Hematopoietic multipotent progenitor cell treated with erythropoietin and hydrocortisone succinate and interleukin-3 and kit ligand, for 8 days (in vitro differentiated cells): ENCODE measurements around the gene MBD3L5.
A peak's percentile ranks its signal among the peaks of the same experiment; 100 is the strongest.
"Not testable (repeated sequence)": the region's sequence is repeated elsewhere in the genome, so short reads cannot be mapped to it uniquely, and the experiment has no call there.

Source experiments
- DNase-seq: peaks from one replicate; pipeline ENCODE4 v3.0.0-alpha.2; 2015

Gene MBD3L5

DNA sequence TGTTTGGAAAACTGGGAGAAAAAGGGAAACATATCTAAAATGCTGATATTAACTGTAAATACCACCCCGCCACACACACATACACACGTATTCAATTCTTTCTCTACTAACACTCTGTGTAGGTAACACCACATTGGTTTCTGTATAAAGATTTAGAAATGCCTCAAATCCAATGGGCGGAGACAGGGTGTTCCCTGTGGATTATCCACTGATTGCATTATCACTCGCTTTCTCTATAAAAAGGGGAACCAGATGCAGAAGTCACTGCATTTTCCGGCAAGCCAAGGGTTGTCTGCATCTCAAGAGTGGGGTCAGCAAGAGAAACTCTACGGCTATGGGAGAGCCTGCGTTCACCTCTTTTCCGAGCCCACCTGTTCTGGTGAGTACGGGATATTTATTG lies at the start of gene MBD3L5:
TSS of gene MBD3L5 (plus strand) at position 301 of the 400 bp plus-strand sequence. CDS start at position 335, 34 bp downstream.
- DNase-seq = not testable (repeated sequence)

DNA sequence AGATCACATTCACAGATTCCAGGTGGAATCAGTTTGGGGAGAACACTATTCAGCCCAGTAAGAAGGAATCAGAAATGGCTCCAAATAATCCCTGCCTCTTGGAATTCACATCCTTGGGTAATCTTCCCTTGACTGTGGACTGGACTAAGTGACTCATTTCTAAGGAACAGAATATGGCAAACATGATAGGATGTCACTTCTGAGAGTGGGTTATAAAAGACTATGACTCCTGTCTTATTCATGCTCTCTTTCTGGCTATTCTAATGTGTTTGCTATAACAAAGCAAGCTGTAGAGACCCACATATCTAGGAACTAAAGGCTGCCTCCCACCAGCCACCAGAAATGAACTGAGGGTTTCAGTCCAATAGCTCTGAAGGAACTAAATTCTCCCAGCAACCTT lies 46.9 kb upstream of the MBD3L5 start:
- no peak for DNase-seq

GRCh38 chr19:6987850-6988249 lies 42.5 kb upstream of the MBD3L5 start:
- DNase-seq = no peak

- no peak for DNase-seq
Observed at GRCh38 chr19:6988257-6988656, 42.1 kb upstream of the MBD3L5 start.

DNA sequence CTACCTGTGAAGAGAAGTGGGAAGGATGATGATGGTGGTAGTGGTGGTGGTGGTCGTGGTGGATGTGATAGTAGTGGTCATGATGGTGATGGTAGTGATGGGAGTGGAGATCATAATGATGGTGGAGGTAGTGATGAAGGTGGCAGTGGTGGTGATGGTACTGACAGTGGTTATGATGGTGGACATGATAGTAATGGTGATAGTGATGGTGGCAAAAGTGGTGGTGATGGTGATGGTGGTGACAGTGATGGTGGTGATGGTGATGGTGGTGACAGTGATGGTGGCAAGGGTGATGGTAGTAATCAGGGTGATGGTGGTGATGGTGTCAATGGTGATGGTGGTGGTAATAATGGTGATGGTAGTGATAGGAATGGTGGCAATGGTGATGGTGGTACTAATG lies 35.3 kb upstream of the MBD3L5 start:
- no peak for DNase-seq

DNA sequence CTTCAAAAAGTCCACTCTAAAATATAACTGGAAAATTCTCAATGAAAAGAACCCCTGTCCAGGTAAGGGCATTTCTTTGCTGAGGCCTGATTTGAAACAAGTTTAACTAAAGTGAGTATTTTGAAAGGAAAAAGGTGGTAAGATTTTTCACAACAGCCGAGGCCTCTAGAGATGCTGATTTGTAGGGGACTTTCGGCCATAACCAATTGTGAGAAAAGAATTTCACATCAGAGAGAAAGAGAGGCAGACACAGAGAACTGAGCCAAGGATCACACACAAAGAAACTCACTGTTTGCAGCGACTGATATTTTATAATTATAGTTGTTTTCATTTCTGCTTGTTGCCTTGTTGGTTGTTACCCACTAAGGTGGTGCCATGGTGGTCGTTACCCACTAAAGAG lies 33.6 kb upstream of the MBD3L5 start:
- no peak for DNase-seq

DNA sequence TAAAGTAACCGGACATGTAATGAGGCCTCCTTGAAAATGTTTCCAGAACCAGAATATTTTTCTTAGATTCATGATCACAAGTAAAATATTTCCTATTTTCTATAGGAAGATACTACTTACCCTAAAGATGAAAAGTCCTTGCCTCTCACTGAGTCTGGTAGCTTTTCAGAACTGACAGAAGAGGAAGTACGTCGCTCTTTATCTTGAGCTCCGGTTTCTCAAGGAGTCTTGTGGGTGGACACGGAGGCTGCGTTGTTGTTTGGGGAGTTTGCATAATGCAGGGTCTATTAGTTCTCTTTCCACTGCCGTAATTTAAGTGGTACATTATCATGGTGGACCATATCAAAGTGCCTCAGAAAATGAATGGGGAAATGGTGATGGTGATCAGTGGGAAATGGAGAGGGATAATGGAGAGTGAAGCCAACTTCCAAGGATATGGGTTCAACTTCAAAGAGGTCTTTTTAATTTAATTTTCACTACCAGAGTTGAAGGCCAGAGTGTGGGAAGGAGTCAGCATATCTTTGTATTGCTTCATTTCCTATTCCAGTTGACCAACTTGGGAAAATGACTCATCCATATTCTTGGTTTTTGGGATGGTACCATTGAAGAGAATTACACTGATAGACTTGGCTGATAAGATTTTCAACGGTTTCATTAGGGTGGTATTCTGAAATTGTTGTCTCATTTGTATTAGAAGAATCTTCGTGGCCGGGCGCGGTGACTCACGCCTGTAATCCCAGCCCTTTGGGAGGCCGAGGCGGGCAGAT lies 32.5 kb upstream of the MBD3L5 start:
- DNase-seq = peak; percentile 11

DNA sequence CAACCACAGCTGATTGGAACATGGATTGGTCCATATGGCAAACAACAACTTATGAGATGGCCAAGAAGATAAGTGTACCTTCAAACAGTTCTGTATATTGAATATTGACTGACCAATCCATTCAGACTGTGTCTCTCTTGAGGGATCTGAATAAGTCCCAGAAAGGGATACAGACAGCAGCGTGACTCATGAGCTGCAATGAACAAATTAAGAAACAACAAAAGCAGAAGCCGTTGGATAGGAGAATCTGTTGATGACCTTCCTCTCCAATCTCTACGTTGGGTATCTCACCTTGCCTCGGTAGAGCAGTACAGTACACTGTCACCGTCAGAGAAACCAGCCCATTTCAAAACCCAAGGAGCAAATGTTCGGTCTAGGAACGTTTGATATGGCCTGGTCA lies 30.4 kb upstream of the MBD3L5 start:
- DNase-seq = no peak

DNA sequence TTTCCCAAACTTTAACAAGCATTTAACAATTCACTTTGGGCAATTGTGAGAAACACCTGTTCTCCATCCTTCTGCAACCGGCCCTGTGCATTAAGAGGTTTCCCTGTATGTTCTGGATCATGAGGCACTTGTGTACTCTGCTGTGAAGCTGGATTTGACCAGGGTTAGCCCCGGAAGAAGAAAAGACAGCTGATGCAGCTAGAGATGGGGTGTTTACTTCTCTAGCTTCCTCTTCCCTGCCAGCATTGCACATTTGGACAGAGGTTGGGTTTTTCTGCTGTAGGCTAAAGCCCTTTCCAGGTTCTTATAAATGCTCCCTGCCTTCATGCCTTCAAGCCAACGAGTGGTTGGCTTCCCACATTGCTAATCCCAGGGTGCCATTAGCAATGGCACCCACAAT lies 30.0 kb upstream of the MBD3L5 start:
- no peak for DNase-seq

DNA sequence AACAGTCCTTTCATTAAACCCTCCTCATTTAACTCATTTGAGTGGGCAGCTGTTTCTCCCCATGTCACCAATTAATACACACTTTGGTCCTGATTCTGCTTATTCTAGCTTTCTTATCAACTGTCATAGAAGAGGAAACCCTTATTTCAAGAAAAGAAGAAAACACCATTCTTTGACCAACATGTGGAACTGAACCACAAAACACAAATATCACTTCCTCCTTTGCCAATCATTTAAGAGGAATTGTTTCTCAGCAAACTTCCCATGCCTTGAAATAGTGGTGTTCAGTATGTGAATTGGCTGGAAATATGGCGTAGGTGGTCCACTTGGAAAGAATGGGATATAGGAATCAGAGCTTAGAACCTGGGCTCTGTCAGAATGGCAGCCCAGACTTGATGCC lies 29.6 kb upstream of the MBD3L5 start:
- no peak for DNase-seq

DNA sequence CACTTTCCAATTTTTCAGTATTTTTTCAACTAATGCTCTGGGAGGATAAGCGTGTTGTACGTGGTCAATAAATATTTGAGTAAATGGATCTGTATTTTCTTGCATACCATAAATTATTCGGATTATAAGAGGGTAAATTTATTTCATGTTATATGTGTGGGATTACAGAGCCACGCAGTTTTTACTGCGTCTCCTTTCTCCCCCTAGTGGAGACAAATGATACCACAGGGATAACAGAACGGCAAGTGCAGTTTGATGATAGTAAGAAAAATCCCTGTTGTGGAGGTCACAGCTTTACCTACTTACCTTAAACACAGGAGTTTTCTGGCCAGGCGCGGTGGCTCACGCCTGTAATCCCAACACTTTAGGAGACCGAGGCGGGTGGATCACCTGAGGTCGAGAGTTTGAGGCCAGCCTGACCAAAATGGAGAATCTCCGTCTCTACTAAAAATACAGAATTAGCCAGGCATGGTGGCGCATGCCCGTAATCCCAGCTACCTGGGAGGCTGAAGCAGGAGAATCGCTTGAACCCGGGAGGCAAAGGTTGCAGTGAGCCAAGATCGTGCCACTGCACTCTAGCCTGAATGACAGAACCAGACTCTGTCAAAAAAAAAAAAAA lies 26.0 kb upstream of the MBD3L5 start:
- peak; percentile 25 for DNase-seq

GRCh38 chr19:7006135-7006704 lies 24.2 kb upstream of the MBD3L5 start:
- no peak for DNase-seq

DNA sequence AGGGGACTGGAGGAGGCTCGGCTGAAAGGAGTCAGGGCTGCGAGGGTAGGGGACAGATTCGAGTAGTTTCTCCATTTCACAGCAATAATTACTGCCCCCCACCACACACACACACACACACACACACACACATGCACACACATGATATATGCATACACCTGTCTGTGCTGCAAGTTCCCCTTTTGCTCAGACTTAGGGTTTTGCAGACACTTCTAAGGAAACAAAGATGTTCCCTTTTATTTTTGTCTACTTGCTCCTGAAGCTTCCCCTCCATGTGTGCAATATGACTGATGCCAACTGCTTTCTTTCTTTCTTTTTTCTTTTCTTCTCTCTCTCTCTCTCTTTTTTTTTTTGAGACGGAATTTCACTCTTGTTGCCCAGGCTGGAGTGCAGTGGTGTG lies 22.5 kb upstream of the MBD3L5 start:
- DNase-seq = no peak

GRCh38 chr19:7010722-7011593 lies 19.4 kb upstream of the MBD3L5 start:
- DNase-seq = no peak

GRCh38 chr19:7013678-7014077 lies 16.7 kb upstream of the MBD3L5 start:
- peak; percentile 64 for DNase-seq

GRCh38 chr19:7018828-7019227 lies 11.6 kb upstream of the MBD3L5 start:
- DNase-seq = no peak

GRCh38 chr19:7021331-7021730 lies 9.0 kb upstream of the MBD3L5 start, which contains the start of gene MBD3L2B:
MBD3L2B (minus strand) TSS chr19:7021431; CDS start chr19:7021397, 34 bp downstream.
- not testable (repeated sequence) for DNase-seq

GRCh38 chr19:7028790-7029189 lies 1.6 kb upstream of the MBD3L5 start:
- not testable (repeated sequence) for DNase-seq

- DNase-seq = not testable (repeated sequence)
Observed at GRCh38 chr19:7040079-7040478, 9.7 kb downstream of the MBD3L5 start, which contains the start of gene MBD3L4. MBD3L4 (minus strand) TSS chr19:7040179; CDS start chr19:7040144, 35 bp downstream.

DNA sequence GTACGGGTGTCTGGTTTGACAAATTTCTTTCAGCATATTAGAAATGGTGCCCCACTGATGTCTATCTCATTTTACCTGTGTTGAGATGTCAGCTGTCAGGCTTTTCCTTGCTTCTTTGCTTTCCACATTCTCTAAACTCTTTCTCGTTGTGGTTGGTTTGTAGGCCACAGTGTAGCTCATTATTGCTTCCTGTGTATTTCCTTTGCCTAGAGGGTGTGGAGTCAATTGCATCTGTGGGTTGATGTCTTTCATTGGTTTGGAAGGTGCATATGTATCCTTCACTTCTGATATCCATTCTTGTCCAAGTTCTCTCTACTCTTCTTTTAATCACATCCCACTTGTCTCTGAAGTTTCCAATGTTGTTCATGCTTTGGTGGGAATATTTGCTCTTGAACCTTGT lies 11.2 kb downstream of the MBD3L5 start:
- DNase-seq = not testable (repeated sequence)

DNA sequence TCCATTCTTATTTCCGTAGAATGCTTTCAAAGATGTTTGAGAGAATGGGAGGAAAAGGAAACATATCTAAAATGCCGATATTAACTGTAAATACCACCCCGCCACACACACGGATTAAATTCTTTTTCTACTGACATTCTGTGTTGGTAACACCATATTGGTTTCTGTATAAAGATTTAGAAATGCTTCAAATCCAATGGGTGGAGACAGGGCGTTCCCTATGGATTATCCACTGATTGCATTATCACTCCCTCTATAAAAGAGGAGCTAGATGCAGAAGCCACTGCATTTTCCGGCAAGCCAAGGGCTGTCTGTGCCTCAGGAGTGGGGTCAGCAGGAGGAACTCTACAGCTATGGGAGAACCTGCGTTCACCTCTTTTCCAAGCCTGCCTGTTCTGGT lies 18.6 kb downstream of the MBD3L5 start, which contains the start of gene MBD3L2:
TSS of gene MBD3L2 (plus strand) at position 301 of the 400 bp plus-strand sequence. CDS start at position 354, 53 bp downstream.
- not testable (repeated sequence) for DNase-seq

- not testable (repeated sequence) for DNase-seq
Observed at GRCh38 chr19:7051421-7051820, 21.0 kb downstream of the MBD3L5 start.

- DNase-seq = not testable (repeated sequence)
Observed at GRCh38 chr19:7052896-7053295, 22.5 kb downstream of the MBD3L5 start.
